Stomach (tissue), 4 donors: ENCODE data around the gene HMGA1.

ENCODE experiments used
- EP300 ChIP-seq: sonication (generic); formaldehyde crosslinking; IDR thresholded peaks from one replicate; pipeline ENCODE4 v1.6.1; 2017; ENCODE audit warnings: antibody characterized with exemption
- POLR2AphosphoS5 ChIP-seq, 3 donors: sonication (generic); formaldehyde crosslinking; IDR thresholded peaks; one replicate each; pipeline ENCODE4 v1.6.1; 2016; ENCODE audit warnings: antibody characterized with exemption in 3 of 3
- TF ChIP-seq, protein P1 (sequence below), 7 experiments: fragments of 450-650 bp in 4 of 7; fragments of 200-600 bp in 3 of 7; sonication (generic) in 3 of 7; IDR thresholded peaks; one replicate each; pipeline ENCODE4 v1.5.1; 2016 to 2019; ENCODE audit warnings: antibody characterized with exemption in 7 of 7, control low read depth in 2 of 7, mild to moderate bottlenecking in 1 of 7

DNA sequence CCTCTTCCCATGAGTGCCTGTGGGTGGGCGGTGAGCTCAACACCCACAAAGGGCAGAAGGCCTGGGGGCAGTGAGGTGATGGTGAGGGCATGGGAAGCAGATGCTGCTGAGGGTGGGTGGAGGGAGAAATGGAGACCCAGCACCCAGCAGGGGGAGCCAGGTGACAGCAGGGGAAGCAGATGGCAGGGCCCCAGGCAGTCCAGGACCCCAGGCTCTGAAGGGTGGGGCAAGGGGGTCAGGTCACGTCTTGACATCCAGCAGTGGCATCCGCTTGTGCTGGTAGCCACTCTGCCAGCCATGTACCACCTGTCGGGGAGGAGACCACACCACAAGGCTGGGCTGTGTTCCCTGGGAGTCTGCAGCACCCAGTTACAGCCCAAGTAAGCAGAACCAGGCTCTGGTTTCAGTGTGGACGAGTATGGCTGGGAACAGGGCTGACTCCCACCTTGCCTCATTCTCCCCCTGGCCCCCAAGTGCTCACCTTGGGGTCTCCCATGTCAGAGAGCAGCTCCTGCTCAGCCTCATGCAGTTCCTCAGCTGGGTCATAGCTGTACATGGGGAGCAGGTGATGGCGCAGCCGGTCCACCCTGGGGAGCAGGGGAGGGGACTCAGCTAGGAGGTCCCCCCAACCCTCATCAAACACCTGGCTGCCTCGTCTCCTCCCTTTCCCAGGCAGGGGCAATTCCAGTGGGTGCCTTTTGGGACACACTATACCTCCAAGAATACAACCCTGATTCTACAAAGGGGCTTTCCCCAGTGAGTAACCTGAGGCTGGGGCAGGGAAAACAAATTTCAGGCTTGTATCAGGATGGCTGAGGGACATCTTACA is 10.1 kb downstream of the HMGA1 start:
- TF ChIP-seq, protein P1, sequence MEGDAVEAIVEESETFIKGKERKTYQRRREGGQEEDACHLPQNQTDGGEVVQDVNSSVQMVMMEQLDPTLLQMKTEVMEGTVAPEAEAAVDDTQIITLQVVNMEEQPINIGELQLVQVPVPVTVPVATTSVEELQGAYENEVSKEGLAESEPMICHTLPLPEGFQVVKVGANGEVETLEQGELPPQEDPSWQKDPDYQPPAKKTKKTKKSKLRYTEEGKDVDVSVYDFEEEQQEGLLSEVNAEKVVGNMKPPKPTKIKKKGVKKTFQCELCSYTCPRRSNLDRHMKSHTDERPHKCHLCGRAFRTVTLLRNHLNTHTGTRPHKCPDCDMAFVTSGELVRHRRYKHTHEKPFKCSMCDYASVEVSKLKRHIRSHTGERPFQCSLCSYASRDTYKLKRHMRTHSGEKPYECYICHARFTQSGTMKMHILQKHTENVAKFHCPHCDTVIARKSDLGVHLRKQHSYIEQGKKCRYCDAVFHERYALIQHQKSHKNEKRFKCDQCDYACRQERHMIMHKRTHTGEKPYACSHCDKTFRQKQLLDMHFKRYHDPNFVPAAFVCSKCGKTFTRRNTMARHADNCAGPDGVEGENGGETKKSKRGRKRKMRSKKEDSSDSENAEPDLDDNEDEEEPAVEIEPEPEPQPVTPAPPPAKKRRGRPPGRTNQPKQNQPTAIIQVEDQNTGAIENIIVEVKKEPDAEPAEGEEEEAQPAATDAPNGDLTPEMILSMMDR (IDR thresholded peaks at IDR 0.05), result peak in 2 of 7 experiments; percentile 22 to 24
- TF ChIP-seq EP300 (no peak), POLR2AphosphoS5 (IDR thresholded peaks at IDR 0.05) (no peak)
